Right ventricle myocardium superior (tissue), 1 donor: ENCODE measurements around the gene GNG4. TPM values are rescaled to one million over a fixed set of nuclear protein-coding genes. Genes with fewer than 3 reads are reported as not detected.
A peak's percentile ranks its signal among the peaks of the same experiment; 100 is the strongest.

ENCODE experiments used
- ATAC-seq: fragments of 200-7000 bp; cut with Tn5 transposase; one replicate; pipeline ENCODE4 v1.9.1; 2020; ENCODE audit warnings: mild to moderate bottlenecking; ENCODE audit not compliant: poor library complexity
- DNase-seq: peaks from one replicate; pipeline ENCODE4 v3.0.0-alpha.2; 2020
- intact Hi-C: fragments of 100-400 bp; cut with DNase I; formaldehyde crosslinking; loops from one replicate; pipeline ENCODE4 v1.11.2; 2022
- total RNA-seq: library from RNA; stranded (reverse); fragmentation: NEBNext Ultra II Directional; extraction: Animal tissue kit (Norgen Biotek cat#: 25700); gene quantifications from one replicate; pipeline ENCODE4 v1.2.1, GENCODE V29; 2021
- donor health status: DM: no; HTN: yes; CAD: no; lungs with severe emphysema.

Gene GNG4
- total RNA-seq, 1 donor from 2014 or later, result not detected

GRCh38 chr1:235511470-235512240 lies 137.9 kb downstream of the GNG4 start:
- ATAC-seq (no peak), DNase-seq (no peak)
- intact Hi-C loops, result loop anchor here (5.0 to 10.0 kb wide), 2 partner anchors 271 to 463 kb away; no protein-coding TSS in a partner anchor

GRCh38 chr1:235510823-235511222 lies 138.8 kb downstream of the GNG4 start:
- intact Hi-C loops, result loop anchor here (5.0 to 10.0 kb wide), 2 partner anchors 271 to 464 kb away; no protein-coding TSS in a partner anchor
- no peak for ATAC-seq
- DNase-seq, result no peak

GRCh38 chr1:235507623-235508022 lies 142.0 kb downstream of the GNG4 start:
- intact Hi-C loops, result no loop called here
- DNase-seq (no peak), ATAC-seq (no peak)

GRCh38 chr1:235504494-235505222 lies 144.9 kb downstream of the GNG4 start:
- peak; percentile 92 for ATAC-seq
- intact Hi-C loops, result no loop called here

GRCh38 chr1:235504122-235504493 lies 145.5 kb downstream of the GNG4 start, which contains the start of gene B3GALNT2:
Gene B3GALNT2 (minus strand): TSS chr1:235504452. CDS start chr1:235504252, 200 bp downstream.
- DNase-seq (no peak), ATAC-seq (peak; percentile 60)
- intact Hi-C loops, result no loop called here

More at GRCh38 chr1:235504494-235505222, 144.9 kb downstream of the GNG4 start:
- DNase-seq, result peak; percentile 100

GRCh38 chr1:235503403-235504121 lies 146.0 kb downstream of the GNG4 start:
- DNase-seq, result peak; percentile 78
- intact Hi-C loops, result no loop called here
- ATAC-seq, result peak; percentile 17

- DNase-seq (no peak), ATAC-seq (no peak)
- intact Hi-C loops, result no loop called here
These were observed 146.8 kb downstream of the GNG4 start for GRCh38 chr1:235502601-235503402.

GRCh38 chr1:235500971-235501540 lies 148.5 kb downstream of the GNG4 start:
- intact Hi-C loops, result no loop called here
- ATAC-seq, result no peak
- DNase-seq, result no peak

Other genes with a start within 250 kb of the GNG4 start
- 22.4 TPM for gene B3GALNT2, start 145.3 kb downstream of the GNG4 start, total RNA-seq
- 9.7 TPM for gene LYST, start 217.1 kb upstream of the GNG4 start, total RNA-seq